ENCODE measurements around the gene NCKAP5.
"Not testable (repeated sequence)": the region's sequence is repeated elsewhere in the genome, so short reads cannot be mapped to it uniquely, and the experiment has no call there.

NCKAP5 gene

DNA sequence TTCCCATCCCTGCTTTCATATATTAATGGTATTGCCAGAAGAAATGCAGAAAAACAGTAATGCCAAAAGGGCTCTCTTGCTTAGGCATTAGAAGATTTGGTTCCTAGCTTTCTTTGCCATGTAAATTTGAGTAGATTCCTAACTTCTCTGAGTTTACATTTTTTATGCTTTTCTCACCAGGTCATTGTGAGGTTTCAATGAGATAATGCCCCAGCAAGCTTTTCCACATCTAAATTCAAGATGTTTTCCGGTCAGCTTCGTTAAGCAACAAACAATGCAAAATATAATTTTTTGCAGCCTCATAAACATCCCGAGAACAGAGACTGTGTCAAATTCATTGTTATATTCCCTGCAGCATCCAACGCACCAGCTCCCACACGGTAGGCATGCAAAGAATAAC lies 44.9 kb downstream of the NCKAP5 start:
- DNase-seq (ENCODE audit: low read depth in 1 of 2, low spot score in 1 of 2) = no peak

DNA sequence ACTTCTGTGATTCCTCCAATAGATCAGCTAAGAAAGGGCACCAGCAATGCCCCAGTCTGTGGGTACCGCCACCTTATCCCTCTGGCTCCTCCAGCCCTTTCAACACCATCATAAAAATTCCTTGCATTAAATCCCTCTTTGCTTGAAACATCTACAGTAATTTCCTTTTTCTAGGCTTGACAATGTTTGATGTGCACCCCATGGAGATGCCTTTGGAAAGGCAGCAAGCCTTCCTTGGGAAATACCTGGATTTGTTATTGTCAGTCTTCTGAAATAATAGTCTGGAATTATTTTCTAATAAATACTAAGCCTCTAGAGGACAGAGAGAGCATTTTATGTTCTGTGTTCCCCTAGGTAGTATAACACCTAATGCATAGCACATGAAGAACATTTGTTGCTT lies 46.1 kb downstream of the NCKAP5 start:
- no peak for DNase-seq (ENCODE audit: low read depth in 1 of 2, low spot score in 1 of 2)

DNA sequence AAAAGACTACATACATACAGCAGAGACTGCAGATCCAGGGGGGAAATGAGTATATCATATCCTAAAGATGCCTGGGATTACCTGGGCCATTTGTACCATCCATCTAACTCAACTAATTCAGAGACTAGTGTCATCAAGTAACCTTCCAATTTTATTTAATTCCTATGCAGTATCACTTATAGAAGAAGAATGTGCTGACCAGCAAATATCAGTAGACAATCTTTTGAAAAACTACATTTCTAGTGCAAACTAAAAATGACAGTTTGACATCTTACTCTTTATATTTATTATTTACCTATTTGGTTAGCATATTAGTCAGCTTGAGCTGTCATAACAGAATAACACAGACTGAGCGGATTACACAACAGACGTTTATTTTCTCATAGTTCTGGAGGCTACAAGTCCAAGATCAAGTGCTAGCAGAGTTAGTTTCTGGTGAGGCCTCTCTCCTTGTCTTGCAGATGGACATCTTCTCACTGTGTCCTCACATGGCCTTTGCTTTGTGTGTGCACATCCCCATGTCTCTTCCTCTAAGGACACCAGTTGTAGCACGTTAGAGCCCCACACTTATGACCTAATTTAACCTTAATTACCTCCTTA lies 47.0 kb downstream of the NCKAP5 start:
- DNase-seq (ENCODE audit: low read depth in 1 of 2, low spot score in 1 of 2) = no peak

DNA sequence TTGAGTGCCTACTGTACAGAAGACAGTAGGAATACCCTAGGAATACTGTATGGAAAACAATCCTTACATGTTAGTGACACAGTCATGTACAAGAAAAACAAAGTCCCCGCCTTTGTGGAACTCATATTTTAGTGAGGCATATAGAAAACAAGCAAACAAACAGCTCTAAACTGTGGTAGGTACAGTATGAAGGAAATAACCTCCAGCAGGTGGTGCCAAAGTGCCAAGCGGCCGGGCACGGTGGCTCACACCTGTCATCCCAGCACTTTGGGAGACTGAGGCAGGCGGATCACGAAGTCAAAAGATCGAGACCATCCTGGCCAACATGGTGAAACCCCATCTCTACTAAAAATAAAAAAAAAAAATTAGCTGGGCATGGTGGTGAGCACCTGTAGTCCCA lies 48.6 kb downstream of the NCKAP5 start:
- not testable (repeated sequence) for DNase-seq (ENCODE audit: low read depth in 1 of 2, low spot score in 1 of 2)

DNA sequence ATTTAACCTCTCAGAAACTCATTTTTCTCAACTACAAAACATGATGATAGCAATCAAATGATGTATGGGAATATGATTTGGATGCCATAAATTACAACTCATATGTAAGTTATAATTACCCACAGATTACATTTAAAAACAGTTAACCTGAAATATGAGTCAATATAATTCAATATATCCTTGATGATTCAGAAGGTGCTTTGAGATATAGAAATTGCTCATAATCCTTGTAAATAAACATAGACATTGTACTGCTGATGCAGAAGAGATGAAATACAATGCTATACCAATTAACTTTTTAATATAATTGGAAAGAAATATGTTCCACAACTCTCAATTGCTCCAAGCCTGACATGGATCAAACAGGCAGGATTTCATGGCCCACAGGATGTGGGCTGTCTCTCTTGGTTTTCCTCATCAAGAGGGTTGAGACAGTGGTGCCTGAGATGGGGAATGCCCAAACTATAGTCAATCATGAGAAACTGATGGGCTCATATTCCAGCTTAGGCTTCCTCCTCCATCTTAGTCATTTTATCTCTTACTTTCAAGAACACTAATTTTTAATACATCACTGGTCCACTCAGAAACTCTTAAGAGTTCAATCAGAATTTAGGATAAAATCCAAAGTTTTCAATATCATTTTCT lies 49.4 kb downstream of the NCKAP5 start:
- no peak for DNase-seq (ENCODE audit: low read depth in 1 of 2, low spot score in 1 of 2)

DNA sequence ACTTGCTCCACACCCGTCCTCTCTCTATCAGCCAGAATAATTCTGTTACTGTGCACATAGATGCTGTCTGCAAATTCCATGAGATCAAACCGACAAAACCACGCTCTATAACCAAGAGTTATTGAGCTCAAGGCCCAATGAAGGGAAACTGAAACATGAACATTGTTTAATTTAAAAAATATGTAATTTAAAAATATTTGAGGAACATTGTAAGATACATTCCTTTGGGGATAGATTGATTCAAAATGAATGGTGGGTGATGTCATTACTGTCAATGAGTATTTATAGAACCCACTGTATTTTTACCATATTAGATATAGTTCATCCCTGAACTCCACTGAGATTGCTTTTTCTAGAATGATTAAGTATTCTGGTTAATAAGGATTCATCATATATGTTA lies 50.4 kb downstream of the NCKAP5 start:
- no peak for DNase-seq (ENCODE audit: low read depth in 1 of 2, low spot score in 1 of 2)

DNA sequence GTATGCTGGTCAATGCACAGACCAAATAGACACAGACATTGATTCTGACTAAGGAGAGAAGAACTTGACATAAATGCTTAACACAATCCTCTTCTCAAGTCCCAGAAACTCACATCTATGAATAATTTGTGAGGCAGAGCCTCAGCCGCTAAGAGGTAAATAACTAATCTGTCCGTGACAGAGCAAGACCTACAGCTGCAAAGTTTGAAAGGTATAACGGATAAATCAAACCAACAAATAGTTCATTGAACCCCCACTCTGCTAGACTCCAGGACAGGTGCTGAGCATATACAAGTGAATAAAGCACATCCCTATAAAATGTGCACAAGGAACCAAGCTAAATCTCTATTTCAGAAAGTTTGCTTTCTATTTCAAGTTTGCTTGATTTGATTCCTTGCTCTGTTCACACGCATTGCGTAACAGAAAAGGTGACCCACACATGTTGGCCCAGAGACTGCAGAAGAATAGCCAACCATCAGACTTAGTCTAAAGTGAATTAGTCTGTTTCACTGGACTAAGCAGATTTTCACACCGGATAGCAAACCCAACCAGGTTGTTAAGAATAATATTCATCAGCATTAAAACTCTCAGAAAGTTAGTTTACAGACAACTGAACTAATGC lies 51.7 kb downstream of the NCKAP5 start:
- DNase-seq (ENCODE audit: low read depth in 1 of 2, low spot score in 1 of 2) = no peak

DNA sequence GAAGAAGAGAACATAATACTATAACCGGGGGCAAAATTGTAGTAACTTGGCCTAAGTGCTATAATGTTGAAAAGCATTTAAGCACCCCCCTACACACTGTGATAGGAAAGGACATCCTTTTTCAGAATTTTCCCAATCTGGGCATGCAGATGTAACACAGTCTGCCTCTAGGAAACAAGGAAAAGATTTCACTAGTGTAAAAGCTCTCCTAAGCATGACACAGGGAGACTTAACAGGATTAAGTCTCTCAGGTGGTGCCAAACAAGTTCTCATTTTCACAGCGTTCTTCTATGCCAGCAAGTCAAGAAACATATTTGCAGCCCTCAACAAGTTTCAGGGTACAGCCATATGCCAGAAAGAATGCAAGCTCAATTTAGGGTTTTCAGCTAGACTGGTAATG lies 53.0 kb downstream of the NCKAP5 start:
- no peak for DNase-seq (ENCODE audit: low read depth in 1 of 2, low spot score in 1 of 2)

DNA sequence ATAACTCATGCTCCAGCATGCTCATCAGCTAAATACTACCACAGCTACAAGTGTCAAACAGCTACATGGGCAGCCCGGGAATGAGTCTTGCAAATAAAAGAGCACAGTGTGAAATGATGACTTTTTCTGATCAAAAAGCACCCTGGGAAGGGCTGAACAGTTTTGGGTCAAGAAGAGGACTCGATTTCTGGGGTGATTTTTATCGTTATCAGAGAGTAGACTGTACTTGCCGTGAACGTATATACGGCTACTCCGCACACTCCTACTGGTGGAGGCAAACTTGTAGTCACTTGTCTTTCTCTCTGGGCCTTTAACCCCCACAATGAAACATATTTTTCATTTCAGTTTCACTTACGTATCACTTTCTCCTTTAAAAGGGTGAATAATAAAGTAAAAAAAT lies 54.4 kb downstream of the NCKAP5 start:
- no peak for DNase-seq (ENCODE audit: low read depth in 1 of 2, low spot score in 1 of 2)

DNA sequence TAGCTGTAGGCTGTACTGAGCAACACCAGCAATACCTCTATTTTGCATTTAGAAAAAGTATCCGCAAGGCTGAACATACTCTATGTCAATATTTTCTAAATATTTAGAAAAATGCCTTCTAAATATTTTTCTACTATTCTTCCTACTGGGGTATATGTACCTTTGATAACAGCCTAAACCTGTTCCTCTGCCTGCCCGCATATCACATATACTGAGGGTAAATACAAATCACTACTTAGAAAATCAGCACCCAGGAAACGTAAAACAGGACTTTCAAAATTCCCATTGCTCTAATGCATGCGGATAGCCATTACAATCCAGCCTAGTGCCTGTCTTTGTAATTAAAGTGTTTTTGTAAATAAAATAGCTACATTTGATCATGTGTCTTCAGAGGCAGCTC lies 56.1 kb downstream of the NCKAP5 start:
- no peak for DNase-seq (ENCODE audit: low read depth in 1 of 2, low spot score in 1 of 2)

DNA sequence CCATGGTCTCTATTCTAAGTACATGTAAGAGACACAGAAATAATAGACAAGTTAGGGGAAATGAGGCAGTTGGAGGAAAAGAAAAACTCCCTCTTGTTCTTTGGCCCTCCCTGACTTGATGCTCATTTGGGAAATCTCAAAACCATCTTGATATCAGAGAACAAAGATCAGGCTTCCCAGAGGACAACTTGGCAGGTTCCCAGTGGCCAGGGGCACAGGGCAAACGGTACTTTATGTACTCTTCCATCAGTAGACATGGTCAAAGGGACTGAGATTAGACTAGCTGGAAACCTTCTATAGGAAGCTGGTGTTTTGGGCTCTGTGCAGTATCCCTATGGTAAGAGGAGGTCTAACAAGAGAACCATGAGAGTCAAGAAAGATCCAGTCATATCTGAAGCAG lies 56.6 kb downstream of the NCKAP5 start:
- no peak for DNase-seq (ENCODE audit: low read depth in 1 of 2, low spot score in 1 of 2)

DNA sequence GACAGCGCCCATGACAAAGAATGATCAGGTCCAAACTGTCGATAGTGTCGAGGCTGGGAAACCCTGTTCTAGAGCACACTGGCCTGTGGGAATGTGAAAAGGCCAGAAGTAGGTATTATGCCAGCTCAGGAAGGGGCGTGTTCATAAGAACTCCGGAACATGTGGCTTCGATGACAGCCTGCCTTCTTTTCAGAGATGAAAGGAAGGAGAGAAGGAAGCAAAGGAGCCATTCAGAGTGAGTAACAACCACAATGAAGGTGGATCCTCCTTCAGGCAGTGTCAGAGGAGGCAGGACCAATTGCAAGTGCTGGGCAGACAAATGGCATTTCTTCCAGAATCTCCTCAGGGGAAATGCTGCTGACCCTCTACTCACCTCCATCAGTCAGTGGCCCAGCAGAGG lies 58.5 kb downstream of the NCKAP5 start:
- no peak for DNase-seq (ENCODE audit: low read depth in 1 of 2, low spot score in 1 of 2)

DNA sequence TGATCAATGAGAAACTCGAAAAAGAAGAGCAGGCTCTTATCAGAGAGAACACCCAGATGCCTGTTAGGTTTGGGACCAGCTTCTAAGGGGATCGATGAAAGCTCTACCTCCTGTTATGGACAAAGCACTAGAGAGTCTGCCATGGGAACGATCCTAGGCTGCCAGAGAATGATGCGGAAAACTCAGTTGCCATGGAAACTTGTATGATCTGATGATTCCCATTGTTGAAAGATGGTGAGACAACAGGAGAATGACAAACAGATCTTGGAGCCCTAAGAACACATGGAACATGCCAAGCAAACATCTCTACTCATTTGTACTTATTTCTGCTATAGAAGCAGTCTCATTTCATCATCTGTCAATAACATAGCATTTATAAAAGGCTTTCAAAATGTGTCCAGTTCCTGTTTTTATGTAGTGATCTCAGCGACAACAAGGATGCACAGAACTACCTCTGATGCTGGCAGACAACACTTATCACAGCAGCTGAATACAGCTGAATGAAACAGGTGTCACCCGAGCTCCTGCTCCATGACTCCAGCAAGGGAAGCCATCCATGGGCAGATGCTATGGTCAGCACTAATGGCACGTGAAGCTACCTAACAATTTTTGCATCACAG lies 59.6 kb downstream of the NCKAP5 start:
- no peak for DNase-seq (ENCODE audit: low read depth in 1 of 2, low spot score in 1 of 2)

DNA sequence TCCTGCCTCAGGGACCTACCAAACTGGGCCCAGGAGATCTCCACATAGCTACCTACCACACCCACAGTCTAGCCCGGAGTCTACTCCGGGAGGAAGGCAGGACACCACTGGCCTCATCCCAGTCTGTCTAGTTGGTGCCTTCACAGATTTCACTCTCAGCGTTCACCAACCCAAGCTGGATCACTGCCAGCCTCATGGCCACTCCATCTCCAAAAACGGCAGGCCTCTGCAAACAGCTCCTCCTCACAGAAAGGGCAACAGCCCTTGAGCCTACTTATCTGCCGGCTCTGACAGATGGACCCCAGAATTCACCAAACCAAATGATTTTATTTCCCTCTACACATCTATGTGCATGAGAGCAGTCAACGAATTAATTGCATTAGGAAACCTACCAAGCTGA lies 61.3 kb downstream of the NCKAP5 start:
- DNase-seq (ENCODE audit: low read depth in 1 of 2, low spot score in 1 of 2) = no peak

DNA sequence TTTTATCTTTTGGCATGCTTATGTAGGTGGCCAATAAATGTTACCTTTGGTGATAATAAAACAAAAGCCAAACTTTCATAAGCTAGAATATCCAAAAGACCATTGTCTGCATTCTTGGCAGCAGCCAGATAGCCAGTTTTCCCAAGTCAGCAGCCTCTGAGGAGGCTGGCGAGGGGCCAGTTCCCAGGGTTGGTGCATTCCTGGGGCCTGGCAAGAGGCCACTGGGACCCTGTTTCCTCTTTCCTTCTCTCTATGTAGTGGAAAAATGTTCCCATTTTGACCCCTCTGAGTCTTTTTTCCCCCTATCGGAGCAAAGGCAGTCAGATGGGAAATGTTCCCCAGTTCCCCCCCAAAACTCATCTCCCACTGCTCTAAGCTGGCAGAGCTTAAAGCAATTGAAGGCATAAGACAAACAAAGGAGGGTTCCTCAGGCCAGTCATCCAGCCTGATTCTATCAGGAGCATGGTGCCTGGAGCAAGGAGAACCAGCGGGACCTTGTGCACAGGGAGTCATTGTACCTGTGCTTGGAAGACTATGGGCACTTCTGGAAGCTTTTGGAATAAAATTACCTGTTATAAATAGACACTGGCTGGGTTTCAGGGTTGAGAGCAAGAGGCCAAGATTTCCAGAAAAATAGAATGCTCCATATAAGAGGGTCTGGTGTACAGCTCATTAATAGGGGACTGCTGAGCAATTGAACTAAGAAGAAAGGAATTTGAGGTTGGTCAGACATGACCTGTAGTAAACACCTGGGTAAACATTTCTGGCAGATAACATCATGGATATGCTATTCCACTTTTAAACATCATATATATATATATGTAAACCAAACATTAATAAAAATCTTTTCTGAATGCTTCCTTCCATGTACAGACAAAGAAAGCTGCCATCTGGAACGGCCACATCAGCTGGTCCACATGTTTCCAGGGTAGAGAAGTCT lies 63.4 kb downstream of the NCKAP5 start:
- DNase-seq (ENCODE audit: low read depth in 1 of 2, low spot score in 1 of 2) = no peak

DNA sequence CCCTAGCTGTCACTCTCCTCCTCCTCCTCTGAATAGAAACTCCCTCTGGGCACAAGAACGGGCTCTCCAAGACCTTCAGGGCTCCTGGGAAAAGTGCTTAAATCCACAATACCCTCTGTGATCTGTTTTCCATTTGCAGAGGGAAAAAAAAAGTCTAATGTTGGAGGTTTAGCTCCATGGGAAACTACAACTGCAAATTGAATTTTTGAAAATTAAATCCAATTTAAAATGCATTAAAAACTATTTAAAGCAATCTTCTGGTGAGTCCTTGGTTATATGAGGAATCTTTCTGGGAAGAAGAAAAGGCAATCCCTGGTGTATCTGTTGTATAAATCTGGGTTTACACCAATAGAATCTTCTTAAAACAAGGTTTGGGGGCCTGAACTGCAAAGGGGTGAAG lies 64.3 kb downstream of the NCKAP5 start:
- DNase-seq (ENCODE audit: low read depth in 1 of 2, low spot score in 1 of 2) = no peak

DNA sequence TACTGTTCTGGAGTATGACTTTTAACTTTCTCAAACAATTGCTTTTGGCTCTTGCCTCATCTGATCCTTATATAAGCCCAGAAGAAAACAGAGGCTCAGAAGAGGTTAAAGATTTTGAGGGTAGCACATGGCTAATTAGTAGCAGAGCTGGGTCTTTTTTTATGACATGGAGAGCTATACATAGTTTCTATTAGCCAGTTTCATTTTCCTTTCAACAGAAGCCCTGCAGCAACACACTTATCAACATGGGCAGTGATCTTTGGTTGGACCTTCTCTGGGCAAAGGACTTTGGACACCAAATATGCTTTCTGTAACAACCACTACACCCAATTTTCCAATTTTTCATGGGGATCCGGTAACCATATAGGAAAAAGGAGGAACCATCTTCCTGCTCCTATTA lies 64.9 kb downstream of the NCKAP5 start:
- DNase-seq (ENCODE audit: low read depth in 1 of 2, low spot score in 1 of 2) = no peak

DNA sequence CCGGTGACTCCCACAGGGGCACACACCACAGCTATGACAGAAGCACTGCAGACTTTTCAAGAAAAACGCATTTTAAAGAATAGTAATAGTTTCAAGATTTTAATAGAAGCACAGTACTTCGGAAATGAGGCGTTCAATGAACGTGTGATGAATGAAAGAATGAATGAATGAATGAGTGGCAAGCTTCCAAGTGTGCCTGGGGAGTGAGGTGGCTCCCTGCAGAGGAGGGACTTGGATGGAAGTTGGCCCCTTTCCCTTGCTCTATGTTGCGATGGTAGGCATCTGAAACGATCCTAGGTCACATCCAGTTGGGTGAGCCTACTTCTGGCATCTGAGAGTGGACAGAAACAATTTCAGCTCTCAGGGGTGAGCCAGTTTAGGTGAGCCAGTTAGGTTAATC lies 65.6 kb downstream of the NCKAP5 start:
- DNase-seq (ENCODE audit: low read depth in 1 of 2, low spot score in 1 of 2) = no peak

DNA sequence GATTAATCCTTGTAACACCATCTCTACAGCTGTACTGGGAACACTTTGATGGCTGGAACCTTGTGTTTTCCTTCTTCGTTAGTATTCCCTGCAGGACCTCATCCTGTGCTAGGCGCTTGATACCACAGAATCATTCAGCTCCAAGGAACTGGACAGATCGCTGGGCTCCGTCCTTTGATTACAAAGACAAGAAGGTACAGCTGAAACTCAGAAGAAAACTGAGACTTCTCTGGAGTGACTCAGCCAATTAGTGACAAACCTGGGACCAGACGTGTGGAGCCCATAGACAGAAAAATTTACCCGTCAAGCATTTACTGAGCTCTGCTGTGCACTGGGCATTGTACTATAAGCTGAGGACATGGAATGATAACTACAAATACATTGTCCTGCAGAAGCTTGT lies 67.3 kb downstream of the NCKAP5 start:
- DNase-seq (ENCODE audit: low read depth in 1 of 2, low spot score in 1 of 2) = no peak

DNA sequence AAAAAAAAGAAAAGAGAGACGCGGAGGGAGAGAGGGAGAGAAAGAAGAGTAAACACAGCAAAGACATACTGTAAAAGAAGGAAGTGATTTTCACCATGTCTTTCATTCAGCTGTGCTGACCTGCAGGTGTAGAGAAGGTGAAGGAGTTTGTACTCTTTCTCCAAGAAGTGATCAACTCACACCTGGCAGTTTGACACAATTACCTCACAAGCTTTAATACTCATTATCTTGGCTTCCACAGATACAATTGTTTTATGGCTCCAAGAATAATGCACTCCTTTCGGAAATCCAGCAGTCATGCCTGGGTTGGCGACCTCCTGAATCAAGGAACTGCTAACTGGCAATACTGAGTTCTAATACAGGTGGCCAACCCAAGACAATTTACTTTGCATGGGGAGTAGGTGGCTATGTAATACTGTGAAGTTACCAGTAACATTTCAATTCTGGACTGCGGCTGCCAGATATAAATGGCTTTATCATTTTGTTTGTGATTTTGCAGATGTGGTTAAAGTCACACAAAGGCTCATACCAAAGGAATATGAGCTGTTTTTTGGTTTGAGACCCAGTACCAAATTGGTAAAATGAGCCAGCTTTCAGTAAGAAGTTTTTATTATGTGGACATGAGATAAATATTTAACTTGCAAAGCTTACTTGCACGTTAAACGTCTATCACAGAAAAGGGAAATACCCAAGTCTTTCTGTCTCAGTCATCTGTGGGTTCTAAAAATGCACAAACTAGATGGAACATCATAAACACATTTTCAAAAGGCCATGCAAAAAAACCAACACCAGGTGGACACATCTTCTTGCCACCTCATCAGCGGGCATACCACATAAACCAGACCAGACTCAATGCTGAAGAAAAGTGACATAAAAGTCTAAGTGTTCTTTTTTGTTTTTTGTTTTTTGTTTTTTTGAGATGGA lies 69.3 kb downstream of the NCKAP5 start:
- no peak for DNase-seq (ENCODE audit: low read depth in 1 of 2, low spot score in 1 of 2)

Data from stimulated activated CD4-positive, alpha-beta T cell treated with anti-CD3 and anti-CD28 coated beads, Interleukin-15, amount 100 ng/mL, for 1 hour (primary cell).